Subcutaneous abdominal adipose tissue (tissue), 5 donors: ENCODE measurements around the gene CHST8.
"Not testable (repeated sequence)": the region's sequence is repeated elsewhere in the genome, so short reads cannot be mapped to it uniquely, and the experiment has no call there.

Source experiments
- H3K27ac ChIP-seq: one replicate; pipeline ENCODE4 v1.7.0; 2013; ENCODE audit warnings: low read depth, mild to moderate bottlenecking, inconsistent platforms, low read length, moderate library complexity
- H3K27me3 ChIP-seq, 5 donors: one replicate each; pipeline ENCODE4 v1.7.0; 2013; ENCODE audit warnings: low read length in 5 of 5, inconsistent platforms in 1 of 5; ENCODE audit not compliant: control insufficient read depth in 5 of 5, insufficient read depth in 4 of 5
- H3K36me3 ChIP-seq, 5 donors: one replicate each; pipeline ENCODE4 v1.7.0; 2013; ENCODE audit warnings: low read length in 5 of 5; ENCODE audit not compliant: control insufficient read depth in 5 of 5, insufficient read depth in 5 of 5
- H3K4me1 ChIP-seq, 5 donors: one replicate each; pipeline ENCODE4 v1.7.0; 2013; ENCODE audit warnings: low read length in 5 of 5, mild to moderate bottlenecking in 3 of 5, moderate library complexity in 1 of 5; ENCODE audit not compliant: control insufficient read depth in 5 of 5, insufficient read depth in 5 of 5
- H3K4me3 ChIP-seq, 5 donors: one replicate each; pipeline ENCODE4 v1.7.0; 2013; ENCODE audit warnings: low read length in 5 of 5, low read depth in 1 of 5
- H3K9ac ChIP-seq, 5 donors: one replicate each; pipeline ENCODE4 v1.7.0; 2013; ENCODE audit warnings: low read length in 5 of 5, mild to moderate bottlenecking in 4 of 5, moderate library complexity in 3 of 5
- H3K9me3 ChIP-seq, 5 donors: one replicate each; pipeline ENCODE4 v1.7.0; 2013; ENCODE audit warnings: low read length in 5 of 5; ENCODE audit not compliant: control insufficient read depth in 5 of 5
- donor health status: healthy.
- donor health status: healthy.
- donor health status: healthy.
- donor health status: healthy.
- donor health status: healthy.

CHST8 gene

GRCh38 chr19:33660410-33661124, 38.8 kb downstream of the CHST8 start:
- H3K9me3 ChIP-seq = no peaks in the 10 kb centered on the region
- H3K4me3 ChIP-seq = no peak overlapping the region
- no peaks in the 10 kb centered on the region for H3K36me3 ChIP-seq
- peaks cover 0 to 3% (median 2%) of the 10 kb centered on the region in 5 donors for H3K27me3 ChIP-seq
- no peak overlapping the region for H3K27ac ChIP-seq
- no peak overlapping the region for H3K9ac ChIP-seq
- no peaks in the 10 kb centered on the region for H3K4me1 ChIP-seq

DNA sequence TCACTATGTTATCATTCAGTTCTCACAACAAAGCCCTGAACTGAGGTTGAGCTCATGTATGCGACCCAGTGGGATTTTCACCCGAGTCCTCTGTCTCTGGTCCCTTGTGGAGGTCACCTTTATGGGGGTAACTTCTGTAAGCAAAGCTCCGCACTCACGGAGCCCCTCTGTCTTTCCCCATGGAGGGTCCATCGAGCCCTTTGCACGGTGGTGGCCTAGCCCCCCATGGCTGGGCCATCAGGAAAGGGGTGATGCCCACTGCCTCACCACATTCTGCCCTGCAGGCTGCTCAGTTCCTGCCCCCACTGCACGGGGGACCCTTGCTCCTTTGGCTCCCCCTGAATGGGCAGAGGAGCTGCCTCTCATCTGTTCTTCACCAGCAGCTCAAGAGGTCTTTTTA, 39.6 kb downstream of the CHST8 start:
- H3K4me1 ChIP-seq = no peaks in the 10 kb centered on the region
- H3K27me3 ChIP-seq = peaks cover 0 to 10% (median 4%) of the 10 kb centered on the region in 5 donors
- H3K36me3 ChIP-seq = no peaks in the 10 kb centered on the region
- no peak overlapping the region for H3K9ac ChIP-seq
- H3K9me3 ChIP-seq = no peaks in the 10 kb centered on the region
- no peak overlapping the region for H3K4me3 ChIP-seq
- H3K27ac ChIP-seq = no peak overlapping the region

GRCh38 chr19:33662391-33663092, 40.8 kb downstream of the CHST8 start:
- no peaks in the 10 kb centered on the region for H3K4me1 ChIP-seq
- peaks cover 0 to 10% (median 4%) of the 10 kb centered on the region in 5 donors for H3K27me3 ChIP-seq
- peaks cover 0 to 2% (median 0%) of the 10 kb centered on the region in 5 donors for H3K9me3 ChIP-seq
- no peak overlapping the region for H3K27ac ChIP-seq
- no peak overlapping the region for H3K9ac ChIP-seq
- no peak overlapping the region for H3K4me3 ChIP-seq
- no peaks in the 10 kb centered on the region for H3K36me3 ChIP-seq

GRCh38 chr19:33663316-33663715, 41.6 kb downstream of the CHST8 start:
- not testable (repeated sequence) for H3K4me1 ChIP-seq, H3K27me3 ChIP-seq, H3K9me3 ChIP-seq, H3K27ac ChIP-seq, H3K36me3 ChIP-seq, H3K9ac ChIP-seq, H3K4me3 ChIP-seq

DNA sequence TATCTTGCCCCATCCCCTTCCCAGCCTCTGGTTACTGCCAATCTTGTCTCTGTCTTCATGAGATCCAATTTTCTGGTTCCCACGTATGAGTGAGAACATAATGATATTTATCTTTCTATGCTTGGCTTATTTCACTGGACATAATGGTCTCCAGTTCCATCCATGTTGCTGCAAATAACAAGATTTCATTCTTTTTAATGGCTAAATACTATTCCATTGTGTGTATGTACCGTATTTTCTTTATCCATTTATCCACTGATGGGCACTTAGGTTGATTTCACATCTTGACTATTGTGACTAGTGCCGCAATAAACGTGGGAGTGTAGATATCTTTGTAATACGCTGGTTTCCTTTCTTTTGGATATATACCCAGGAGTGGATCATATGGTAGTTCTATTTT, 43.0 kb downstream of the CHST8 start:
- H3K9me3 ChIP-seq = peaks cover 0 to 2% (median 0%) of the 10 kb centered on the region in 5 donors
- peaks cover 0 to 9% (median 4%) of the 10 kb centered on the region in 5 donors for H3K27me3 ChIP-seq
- no peak overlapping the region for H3K4me3 ChIP-seq

GRCh38 chr19:33665776-33666595, 44.2 kb downstream of the CHST8 start:
- Histone ChIP-seq H3K9ac (no peak overlapping the region), H3K27me3 (peaks cover 3 to 7% (median 4%) of the 10 kb centered on the region in 5 donors), H3K4me3 (no peak overlapping the region), H3K36me3 (no peaks in the 10 kb centered on the region), H3K4me1 (no peaks in the 10 kb centered on the region), H3K27ac (no peak overlapping the region), H3K9me3 (peaks cover 0 to 2% (median 0%) of the 10 kb centered on the region in 5 donors)

More for the DNA sequence above, 43.0 kb downstream of the CHST8 start:
- Histone ChIP-seq H3K36me3 (no peaks in the 10 kb centered on the region), H3K9ac (no peak overlapping the region), H3K27ac (no peak overlapping the region), H3K4me1 (no peaks in the 10 kb centered on the region)

DNA sequence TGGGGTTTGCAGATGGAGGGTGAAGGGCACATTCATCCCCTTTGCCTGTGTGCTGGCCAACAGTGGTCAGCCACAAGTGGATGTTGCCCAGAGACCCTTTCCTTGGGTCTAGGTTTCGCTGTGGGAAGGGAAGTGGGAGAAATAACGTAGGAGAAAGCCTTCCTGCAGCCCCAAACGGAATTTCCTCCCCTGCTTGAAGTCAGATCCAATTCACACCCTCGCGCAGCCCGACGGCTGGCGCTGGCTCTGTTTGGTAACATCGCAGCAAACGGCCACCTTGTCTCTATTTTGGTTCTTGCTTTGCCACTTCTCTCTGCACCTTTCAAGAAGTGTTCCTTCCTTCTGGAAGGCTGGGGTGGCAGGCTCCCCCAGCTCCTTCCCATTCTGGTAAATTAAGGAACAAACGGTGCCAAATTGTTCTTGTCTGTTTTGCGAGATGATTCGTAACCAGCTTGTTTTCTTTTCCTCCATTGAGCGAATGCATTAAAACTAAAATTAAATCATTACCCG, 45.4 kb downstream of the CHST8 start:
- H3K4me3 ChIP-seq = no peak overlapping the region
- no peaks in the 10 kb centered on the region for H3K36me3 ChIP-seq
- peaks cover 0 to 2% (median 0%) of the 10 kb centered on the region in 5 donors for H3K9me3 ChIP-seq
- H3K4me1 ChIP-seq = no peaks in the 10 kb centered on the region
- H3K9ac ChIP-seq = no peak overlapping the region
- H3K27ac ChIP-seq = no peak overlapping the region
- H3K27me3 ChIP-seq = peaks cover 3 to 7% (median 4%) of the 10 kb centered on the region in 5 donors

DNA sequence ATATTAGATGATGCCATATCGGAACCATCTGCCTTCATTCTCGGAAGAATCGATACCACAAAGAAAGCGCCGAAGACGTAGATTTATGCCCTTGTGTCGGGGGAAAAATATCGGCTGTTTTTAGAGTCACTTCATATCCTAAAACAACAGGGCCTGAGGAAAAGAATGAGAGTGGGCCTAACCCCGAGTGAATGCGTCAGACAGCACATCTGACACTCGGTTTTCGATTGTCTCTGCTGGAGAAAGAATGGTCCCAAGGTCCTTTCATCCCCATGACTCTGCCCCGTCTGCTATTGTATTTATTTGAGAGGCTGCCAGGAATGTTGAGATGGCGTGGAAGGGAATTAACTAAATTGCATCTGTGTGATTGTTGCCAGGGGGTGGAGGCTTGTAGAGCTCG, 46.1 kb downstream of the CHST8 start:
- no peaks in the 10 kb centered on the region for H3K36me3 ChIP-seq
- peaks cover 6 to 9% (median 7%) of the 10 kb centered on the region in 5 donors for H3K27me3 ChIP-seq
- no peak overlapping the region for H3K27ac ChIP-seq
- H3K4me1 ChIP-seq = no peaks in the 10 kb centered on the region
- no peak overlapping the region for H3K4me3 ChIP-seq
- H3K9ac ChIP-seq = no peak overlapping the region
- H3K9me3 ChIP-seq = peaks cover 0 to 2% (median 0%) of the 10 kb centered on the region in 5 donors

DNA sequence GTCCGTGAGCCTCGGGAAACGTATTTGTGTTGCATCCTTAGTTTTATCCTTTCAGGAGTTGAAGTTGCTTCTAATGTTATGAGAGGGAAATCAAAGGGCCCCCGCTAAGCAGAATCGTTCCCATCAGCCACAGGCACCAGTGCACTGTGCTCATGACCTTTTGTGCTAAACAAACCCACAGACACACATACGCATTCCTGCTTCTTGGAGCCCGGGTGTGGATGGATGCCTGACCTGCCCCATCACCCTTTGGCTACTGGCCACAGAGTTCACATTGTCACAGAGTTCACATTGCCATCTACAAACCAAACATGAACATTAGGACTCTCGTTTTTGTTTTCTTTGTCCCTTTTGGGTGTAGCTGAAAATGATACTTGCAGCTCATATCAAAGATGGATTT, 47.2 kb downstream of the CHST8 start:
- Histone ChIP-seq H3K9ac (no peak overlapping the region), H3K9me3 (peaks cover 0 to 2% (median 0%) of the 10 kb centered on the region in 5 donors), H3K27ac (no peak overlapping the region), H3K27me3 (peaks cover 7 to 17% (median 10%) of the 10 kb centered on the region in 5 donors), H3K4me3 (no peak overlapping the region), H3K4me1 (no peaks in the 10 kb centered on the region), H3K36me3 (no peaks in the 10 kb centered on the region)
